Fibroblast of pulmonary artery (primary cell): ENCODE measurements around the gene LRP1.

Experiments used
- DNase-seq: peaks from one replicate; pipeline ENCODE4 v3.0.0-alpha.2; 2010; ENCODE audit warnings: low read depth
- H3K4me3 ChIP-seq: replicated peaks from 2 replicates; pipeline ENCODE4 v1.5.1; 2011; ENCODE audit warnings: low read depth, mild to moderate bottlenecking, control low read depth, low read length, moderate library complexity
- TF ChIP-seq, protein P1 (sequence below): IDR thresholded peaks from 2 replicates; pipeline ENCODE4 v1.5.1; 2011; ENCODE audit warnings: mild to moderate bottlenecking, control low read depth, low read length, inconsistent platforms; ENCODE audit errors: missing control alignments

The LRP1 gene

GRCh38 chr12:57156701-57157403 is 28.6 kb downstream of the LRP1 start:
- H3K4me3 ChIP-seq, result no peak overlapping the region
- TF ChIP-seq, protein P1, sequence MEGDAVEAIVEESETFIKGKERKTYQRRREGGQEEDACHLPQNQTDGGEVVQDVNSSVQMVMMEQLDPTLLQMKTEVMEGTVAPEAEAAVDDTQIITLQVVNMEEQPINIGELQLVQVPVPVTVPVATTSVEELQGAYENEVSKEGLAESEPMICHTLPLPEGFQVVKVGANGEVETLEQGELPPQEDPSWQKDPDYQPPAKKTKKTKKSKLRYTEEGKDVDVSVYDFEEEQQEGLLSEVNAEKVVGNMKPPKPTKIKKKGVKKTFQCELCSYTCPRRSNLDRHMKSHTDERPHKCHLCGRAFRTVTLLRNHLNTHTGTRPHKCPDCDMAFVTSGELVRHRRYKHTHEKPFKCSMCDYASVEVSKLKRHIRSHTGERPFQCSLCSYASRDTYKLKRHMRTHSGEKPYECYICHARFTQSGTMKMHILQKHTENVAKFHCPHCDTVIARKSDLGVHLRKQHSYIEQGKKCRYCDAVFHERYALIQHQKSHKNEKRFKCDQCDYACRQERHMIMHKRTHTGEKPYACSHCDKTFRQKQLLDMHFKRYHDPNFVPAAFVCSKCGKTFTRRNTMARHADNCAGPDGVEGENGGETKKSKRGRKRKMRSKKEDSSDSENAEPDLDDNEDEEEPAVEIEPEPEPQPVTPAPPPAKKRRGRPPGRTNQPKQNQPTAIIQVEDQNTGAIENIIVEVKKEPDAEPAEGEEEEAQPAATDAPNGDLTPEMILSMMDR, result no peak
- no peak for DNase-seq

- DNase-seq, result no peak
- TF ChIP-seq, protein P1, result no peak
Measured at GRCh38 chr12:57157588-57158173, 29.4 kb downstream of the LRP1 start.

GRCh38 chr12:57158186-57158585 is 29.9 kb downstream of the LRP1 start:
- TF ChIP-seq, protein P1, result no peak
- no peak for DNase-seq
- no peak overlapping the region for H3K4me3 ChIP-seq

More at GRCh38 chr12:57157588-57158173, 29.4 kb downstream of the LRP1 start:
- no peak overlapping the region for H3K4me3 ChIP-seq

GRCh38 chr12:57158665-57159064 is 30.4 kb downstream of the LRP1 start:
- DNase-seq, result no peak
- TF ChIP-seq, protein P1, result no peak
- H3K4me3 ChIP-seq, result no peak overlapping the region

DNA sequence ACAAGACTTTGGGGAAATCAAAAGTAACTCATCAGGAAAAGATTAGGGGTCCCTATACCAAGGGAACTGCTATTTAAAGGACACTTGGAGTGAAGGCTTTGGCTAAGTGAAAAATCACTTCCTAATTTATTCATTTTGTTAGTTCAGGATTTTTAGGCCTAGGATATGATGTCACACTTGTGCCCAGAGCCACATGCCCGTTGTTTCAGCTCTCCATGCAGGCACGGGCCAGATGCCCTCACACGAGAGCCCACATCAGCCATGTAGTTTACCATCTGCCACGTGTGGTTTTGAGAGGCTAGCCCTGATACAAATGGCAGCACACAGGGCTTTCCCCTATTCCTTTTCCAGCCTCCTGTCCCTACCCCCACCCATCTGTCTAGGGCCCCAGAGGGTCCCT is 31.0 kb downstream of the LRP1 start:
- no peak overlapping the region for H3K4me3 ChIP-seq
- no peak for DNase-seq
- TF ChIP-seq, protein P1, result no peak

DNA sequence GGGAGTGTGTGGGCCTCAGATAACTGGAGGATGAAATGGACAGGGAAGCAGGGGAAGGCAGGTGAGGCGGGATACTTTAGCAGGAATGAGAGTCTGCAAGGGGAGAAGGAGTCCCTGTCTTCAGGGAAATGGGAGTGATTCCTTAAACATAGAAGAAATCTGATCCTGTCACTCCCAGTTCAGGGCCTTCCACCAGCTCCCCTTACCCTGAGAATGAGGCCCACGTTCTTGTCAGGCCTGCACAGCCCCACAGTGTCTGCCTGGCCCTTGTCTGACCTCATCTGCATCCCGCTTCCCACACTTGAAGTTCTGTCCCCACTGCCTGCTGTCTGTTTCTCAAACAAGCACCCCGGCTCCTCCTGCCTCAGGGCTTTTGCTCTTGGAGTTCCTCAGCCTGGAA is 31.8 kb downstream of the LRP1 start:
- TF ChIP-seq, protein P1, result no peak
- DNase-seq, result no peak
- H3K4me3 ChIP-seq, result no peak overlapping the region

GRCh38 chr12:57160741-57161140 is 32.5 kb downstream of the LRP1 start:
- no peak overlapping the region for H3K4me3 ChIP-seq
- no peak for DNase-seq
- TF ChIP-seq, protein P1, result no peak
